GM19463 (cell line): ENCODE results near the gene CDK7.
"Not testable (repeated sequence)": the region's sequence is repeated elsewhere in the genome, so short reads cannot be mapped to it uniquely, and the experiment has no call there.

ENCODE experiments used
- ATAC-seq: cut with Tn5 transposase; IDR thresholded peaks from one replicate; pipeline ENCODE4 v1.9.1; 2021; ENCODE audit warnings: mild to moderate bottlenecking, moderate library complexity; ENCODE audit not compliant: unreplicated experiment

The CDK7 gene

DNA sequence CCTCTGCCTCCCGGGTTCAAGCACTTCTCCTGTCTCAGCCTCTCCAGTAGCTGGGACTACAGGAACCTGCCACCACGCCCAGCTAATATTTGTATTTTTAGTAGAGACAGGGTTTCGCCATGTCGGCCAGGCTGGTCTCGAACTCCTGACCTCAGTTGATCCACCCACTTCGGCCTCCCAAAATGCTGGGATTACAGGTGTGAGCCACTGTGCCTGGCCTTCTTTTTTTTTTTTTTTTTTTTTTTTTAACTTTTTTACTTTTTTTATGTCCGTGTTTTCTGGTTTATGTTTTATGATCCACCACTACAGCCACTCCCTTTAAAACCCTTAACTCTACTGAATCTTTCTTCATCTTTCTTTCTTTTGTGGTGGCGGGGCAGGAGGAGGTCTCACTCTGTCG, 2.0 kb downstream of the CDK7 start:
- not testable (repeated sequence) for ATAC-seq

DNA sequence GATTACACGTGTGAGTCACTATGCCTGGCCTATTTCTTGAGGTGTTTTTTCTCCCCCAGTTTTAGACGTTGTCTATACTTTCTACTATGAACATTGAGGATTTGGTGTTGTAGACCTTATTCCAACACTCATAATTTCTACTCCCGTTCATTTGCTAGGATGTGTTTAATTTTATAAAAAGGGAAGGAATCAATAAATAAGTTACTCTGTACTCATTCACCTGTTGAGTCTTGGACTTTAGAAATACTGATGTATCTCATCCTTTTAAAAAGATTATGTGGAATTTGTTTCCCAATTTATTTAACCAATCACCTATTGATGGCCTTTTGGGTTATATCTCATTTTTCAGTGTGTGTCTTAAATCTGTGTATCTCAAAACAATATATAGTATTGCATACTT, 3.2 kb downstream of the CDK7 start:
- no peak for ATAC-seq

DNA sequence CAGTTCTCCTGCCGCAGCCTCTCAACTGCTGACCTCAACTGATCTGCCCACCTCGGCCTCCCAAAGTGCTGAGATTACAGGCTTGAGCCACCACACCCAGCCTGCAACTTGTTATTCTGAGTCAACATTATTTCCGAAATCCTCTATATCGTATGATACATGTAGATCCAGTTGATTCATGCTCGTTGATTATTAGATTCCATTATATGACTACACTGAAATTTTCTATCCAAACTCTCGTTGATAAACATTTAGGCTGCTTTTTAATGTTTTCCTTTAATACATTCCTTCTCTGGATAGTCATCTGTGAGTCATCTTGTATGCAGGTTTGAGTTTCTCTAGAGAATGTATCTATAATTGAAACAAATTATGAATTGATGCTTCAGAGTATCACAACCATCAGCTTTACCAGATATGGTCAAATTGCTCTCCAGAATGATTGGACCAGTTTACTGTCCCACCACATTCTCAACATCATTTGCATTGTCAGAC, 4.1 kb downstream of the CDK7 start:
- no peak for ATAC-seq

- ATAC-seq = no peak
Measured at GRCh38 chr5:69242215-69242927, 7.7 kb downstream of the CDK7 start.

DNA sequence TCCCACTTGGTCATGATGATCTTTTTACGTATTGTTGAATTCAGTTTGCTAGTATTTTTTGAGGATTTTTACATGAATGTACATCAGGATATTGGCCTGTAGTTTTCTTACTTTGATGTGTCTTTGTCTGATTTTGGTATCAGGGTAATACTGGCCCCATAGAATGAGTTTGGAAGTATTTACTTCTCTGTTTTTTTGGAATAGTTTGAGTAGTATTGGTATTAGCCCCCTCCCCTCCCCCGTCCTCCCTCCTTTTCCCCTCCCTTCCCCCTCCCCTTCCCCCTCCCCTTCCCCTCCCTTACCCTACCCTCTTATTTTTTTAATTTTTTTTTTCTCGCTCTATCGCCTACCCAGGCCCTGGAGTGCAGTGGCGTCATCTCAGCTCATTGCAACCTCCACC, 10.3 kb downstream of the CDK7 start:
- no peak for ATAC-seq

GRCh38 chr5:69248019-69248418, 13.3 kb downstream of the CDK7 start:
- no peak for ATAC-seq

GRCh38 chr5:69250593-69250992, 15.9 kb downstream of the CDK7 start:
- ATAC-seq = no peak

GRCh38 chr5:69252437-69252836, 17.8 kb downstream of the CDK7 start:
- ATAC-seq = no peak

GRCh38 chr5:69255940-69256339, 21.3 kb downstream of the CDK7 start:
- not testable (repeated sequence) for ATAC-seq

DNA sequence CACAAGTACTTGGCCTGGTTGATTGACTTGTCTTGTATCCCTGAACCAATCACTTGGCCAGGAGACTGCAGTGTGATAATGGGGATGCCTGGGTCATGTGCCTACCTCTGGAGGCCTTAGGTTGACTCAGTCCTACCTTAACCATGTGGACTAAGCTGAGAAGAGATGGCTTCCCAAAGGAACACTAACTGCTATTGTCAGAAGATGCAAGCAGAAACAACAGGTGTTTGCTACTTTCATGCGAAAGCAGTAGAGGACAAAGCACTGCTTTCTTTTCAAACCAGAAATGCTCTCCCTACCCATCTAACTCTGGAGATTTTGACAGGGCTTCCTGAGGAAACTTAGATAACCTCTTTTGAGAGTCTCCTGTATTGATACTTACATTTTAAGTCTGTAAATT, 22.9 kb downstream of the CDK7 start:
- ATAC-seq = no peak

DNA sequence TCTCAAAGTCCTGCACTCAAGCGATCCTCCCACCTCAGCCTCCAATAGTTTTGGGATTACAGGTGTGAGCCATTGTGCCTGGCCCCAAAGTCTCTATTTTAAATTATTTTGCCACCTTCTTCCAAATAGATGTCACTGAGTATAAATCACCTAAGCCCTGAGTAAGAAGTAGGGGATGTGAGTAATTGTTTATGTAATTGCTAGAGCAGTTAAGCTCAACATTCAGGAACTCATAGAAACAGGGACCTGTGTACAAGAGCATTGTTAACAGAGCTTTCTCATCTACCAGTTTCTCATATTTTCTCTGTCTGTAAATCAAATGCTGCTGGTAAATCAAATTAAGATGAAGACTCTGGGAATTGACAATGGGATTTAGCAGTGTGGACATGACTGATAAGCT, 26.3 kb downstream of the CDK7 start:
- no peak for ATAC-seq

DNA sequence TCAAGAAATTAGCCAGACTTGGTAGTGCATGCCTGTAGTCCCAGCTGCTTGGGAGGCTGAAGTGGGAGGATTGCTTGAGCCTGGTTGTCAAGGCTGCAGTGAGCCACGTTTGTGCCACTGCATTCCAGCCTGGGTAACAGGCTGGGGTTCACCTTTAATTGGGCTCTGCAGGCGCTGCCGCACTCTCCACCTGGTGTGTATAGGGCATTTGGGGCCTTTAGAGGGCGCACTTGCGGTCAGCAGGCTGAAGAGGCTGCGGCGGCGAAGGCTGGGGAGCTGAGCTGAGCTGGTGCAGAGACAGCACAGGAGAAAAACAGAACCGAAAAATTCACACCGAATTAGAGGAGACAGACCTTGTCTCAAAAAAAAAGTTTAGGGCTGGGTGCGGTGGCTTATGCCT, 31.2 kb downstream of the CDK7 start:
- ATAC-seq = no peak

GRCh38 chr5:69268899-69269298, 34.2 kb downstream of the CDK7 start:
- ATAC-seq = no peak

DNA sequence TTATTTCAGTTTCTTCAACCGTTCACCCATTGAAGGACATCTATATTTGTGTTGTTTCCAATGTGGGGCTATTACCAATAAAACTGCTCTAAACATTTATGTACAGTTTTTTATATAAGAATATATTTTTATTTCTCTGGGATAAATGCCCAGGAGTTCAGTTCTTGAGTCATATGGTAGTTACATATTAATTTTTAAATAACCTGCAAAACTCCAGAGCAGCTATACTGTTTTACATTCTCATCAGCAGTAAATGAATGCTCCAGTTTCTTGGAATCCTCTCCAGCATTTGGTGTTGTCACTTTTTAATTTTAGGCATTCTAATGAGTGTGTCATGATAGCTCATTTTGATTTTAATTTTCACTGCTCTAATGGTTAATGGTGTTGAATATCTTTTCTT, 36.2 kb downstream of the CDK7 start:
- ATAC-seq = no peak

GRCh38 chr5:69271376-69271775, 36.7 kb downstream of the CDK7 start:
- ATAC-seq = no peak

- no peak for ATAC-seq
Measured at GRCh38 chr5:69275563-69275962, 40.9 kb downstream of the CDK7 start.

DNA sequence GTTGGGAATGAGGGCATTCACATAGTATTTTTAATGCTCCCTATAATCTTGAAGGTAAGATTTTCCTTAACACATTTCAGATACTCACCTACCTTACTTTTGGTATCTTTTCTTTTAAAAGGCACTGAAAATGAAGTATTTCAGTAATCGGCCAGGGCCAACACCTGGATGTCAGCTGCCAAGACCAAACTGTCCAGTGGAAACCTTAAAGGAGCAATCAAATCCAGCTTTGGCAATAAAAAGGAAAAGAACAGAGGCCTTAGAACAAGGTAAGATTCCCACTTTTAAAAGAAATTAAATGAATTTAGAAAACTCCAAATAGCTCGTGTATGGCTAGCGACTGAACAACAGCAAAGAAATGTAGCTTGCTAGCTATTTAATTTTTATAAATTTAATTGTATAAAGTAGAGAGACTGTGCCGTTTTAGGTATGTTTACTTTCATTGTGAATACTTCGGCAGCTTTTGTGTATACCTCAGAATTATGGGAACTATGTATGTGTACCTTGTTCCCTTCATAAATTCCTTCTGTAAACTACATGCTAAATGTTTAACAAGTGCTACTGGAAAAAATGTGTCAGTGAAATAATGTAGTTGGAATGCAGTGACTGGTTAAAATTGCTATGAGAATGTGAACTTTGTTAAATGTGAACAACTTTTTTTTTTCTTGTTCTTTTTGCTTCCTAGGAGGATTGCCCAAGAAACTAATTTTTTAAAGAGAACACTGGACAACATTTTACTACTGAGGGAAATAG, 41.9 kb downstream of the CDK7 start:
- no peak for ATAC-seq

DNA sequence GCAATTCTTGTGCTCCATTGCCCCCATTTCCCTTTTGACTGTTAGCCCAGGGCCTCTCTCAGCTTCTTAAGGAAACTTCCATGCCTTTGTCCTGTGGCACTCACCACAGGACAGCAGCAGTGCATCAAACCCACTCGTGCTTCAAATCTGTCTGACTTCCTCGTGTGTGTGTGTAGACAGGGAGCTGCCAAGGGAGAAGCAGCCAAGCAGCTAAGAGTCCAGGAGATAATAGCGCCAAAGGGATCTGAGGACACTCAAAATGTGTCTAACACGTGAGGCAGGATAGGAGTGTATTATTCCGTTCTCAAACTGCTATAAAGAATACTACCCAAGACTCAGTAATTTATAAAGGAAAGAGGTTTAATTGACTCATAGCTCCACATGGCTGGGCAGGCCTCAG, 44.8 kb downstream of the CDK7 start:
- no peak for ATAC-seq

- no peak for ATAC-seq
Measured at GRCh38 chr5:69281114-69281513, 46.4 kb downstream of the CDK7 start.

- ATAC-seq = no peak
Measured at GRCh38 chr5:69284203-69284602, 49.5 kb downstream of the CDK7 start.

DNA sequence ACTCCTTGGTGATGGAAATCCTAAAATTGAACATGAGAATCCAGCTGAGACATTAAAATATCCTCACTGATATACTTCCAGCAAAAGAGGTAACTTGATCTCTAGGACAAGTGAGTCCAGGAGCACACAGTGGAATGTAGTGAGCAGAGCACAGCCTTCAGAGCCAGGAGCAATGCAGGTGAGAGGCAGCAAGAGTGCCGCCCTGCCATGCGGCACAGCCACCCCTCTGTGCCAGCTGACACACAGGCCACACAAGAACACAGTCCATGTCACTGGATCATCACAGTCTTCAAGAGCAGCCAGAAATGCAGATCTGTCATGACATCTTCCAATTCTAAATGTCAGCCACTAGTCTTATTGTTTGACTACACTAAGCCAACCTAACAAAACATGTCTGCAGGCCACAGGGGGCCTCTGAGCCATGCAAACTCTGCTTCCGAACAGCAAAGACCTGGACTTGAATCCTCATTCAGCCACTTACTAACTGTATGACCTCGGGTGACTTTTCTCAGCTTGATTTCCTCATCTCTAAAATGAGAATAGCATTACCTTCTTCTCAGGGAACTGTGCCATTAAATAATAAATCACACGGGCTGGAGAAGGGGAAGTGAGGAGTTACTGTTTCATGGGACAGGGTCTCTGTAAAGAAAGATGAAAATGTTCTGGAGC, 50.9 kb downstream of the CDK7 start:
- ATAC-seq = no peak

- ATAC-seq = no peak
Measured at GRCh38 chr5:69288069-69288468, 53.4 kb downstream of the CDK7 start.
